Endothelial cell of umbilical vein (primary cell): ENCODE data around the gene CEACAM16. TPM values are rescaled to one million over a fixed set of nuclear protein-coding genes. Genes with fewer than 3 reads are reported as not detected.
"Not testable (repeated sequence)": the region's sequence is repeated elsewhere in the genome, so short reads cannot be mapped to it uniquely, and the experiment has no call there.

Experiments used
- BruUV-seq: library from RNA; stranded (reverse); fragments of 400-500 nt; replicated peaks from 2 replicates; lab custom pipeline; 2021; lab: Mats Ljungman, UMichigan
- CTCF ChIA-PET: fragments of 300-600, 350-600 bp; sonication (Branson Sonifier 250); formaldehyde crosslinking; loops from one replicate; lab custom pipeline; 2021; ENCODE audit warnings: antibody characterized with exemption, inconsistent platforms; lab: Charles Lee
- POLR2A ChIA-PET: fragments of 300-600, 350-600 bp; sonication (Branson Sonifier 250); formaldehyde crosslinking; loops from one replicate; lab custom pipeline; 2021; ENCODE audit warnings: antibody characterized with exemption, inconsistent platforms; lab: Charles Lee
- DNase-seq: peaks from one replicate; pipeline ENCODE4 v3.0.0-alpha.2; 2011; ENCODE audit warnings: low read depth, low spot score
- FAIRE-seq: peaks from 2 replicates; lab custom pipeline; 2011; peaks lifted over from hg19 to GRCh38; lab: Jason Lieb, UNC
- H2AFZ ChIP-seq: 2 replicates; pipeline ENCODE4 v1.6.0; 2012; ENCODE audit warnings: low read depth, low read length, control low read depth, inconsistent platforms
- H3K27ac ChIP-seq: 2 replicates; pipeline ENCODE4 v1.5.1; 2011; ENCODE audit warnings: low read depth, mild to moderate bottlenecking, control low read depth, low read length, moderate library complexity; ENCODE audit not compliant: insufficient read depth
- H3K27me3 ChIP-seq, 2 experiments: 2 replicates each; pipeline versions ENCODE4 v1.6.0 to v1.6.1; 2011; ENCODE audit warnings: low read length in 2 of 2, mixed read lengths in 1 of 2; ENCODE audit not compliant: control insufficient read depth in 2 of 2, insufficient read depth in 2 of 2
- H3K36me3 ChIP-seq, 2 experiments: 2 replicates in 1 of 2; 3 replicates in 1 of 2; pipeline ENCODE4 v1.5.1; 2011; ENCODE audit warnings: low read length in 2 of 2, mild to moderate bottlenecking in 1 of 2, moderate library complexity in 1 of 2; ENCODE audit not compliant: control insufficient read depth in 2 of 2, insufficient read depth in 2 of 2; ENCODE audit errors: extremely low read depth in 1 of 2
- H3K4me1 ChIP-seq: 3 replicates; pipeline ENCODE4 v1.5.1; 2011; ENCODE audit warnings: mild to moderate bottlenecking, low read length; ENCODE audit not compliant: control insufficient read depth, insufficient read depth; ENCODE audit errors: extremely low read depth
- H3K4me2 ChIP-seq: 2 replicates; pipeline ENCODE4 v1.6.1; 2011; ENCODE audit warnings: low read length, control low read depth, mixed read lengths; ENCODE audit not compliant: insufficient read depth
- H3K4me3 ChIP-seq, 3 experiments: fragments of 200-600 bp in 1 of 3; sonication (generic), shearing (Covaris generic) in 1 of 3; replicated peaks in 1 of 3; 2 replicates each; pipeline ENCODE4 v1.5.1; 2011 to 2016; ENCODE audit warnings: control low read depth in 3 of 3, low read length in 3 of 3, mild to moderate bottlenecking in 2 of 3, inconsistent platforms in 1 of 3, low read depth in 1 of 3, moderate library complexity in 1 of 3; ENCODE audit not compliant: insufficient read depth in 1 of 3
- H3K79me2 ChIP-seq: 2 replicates; pipeline ENCODE4 v1.6.0; 2012; ENCODE audit warnings: low read length, inconsistent platforms; ENCODE audit not compliant: control insufficient read depth, insufficient read depth
- H3K9ac ChIP-seq: replicated peaks from 2 replicates; pipeline ENCODE3; 2011; ENCODE audit warnings: low read length, control low read depth; ENCODE audit not compliant: insufficient read depth; ENCODE audit errors: extremely low read depth
- H3K9me1 ChIP-seq: replicated peaks from 3 replicates; pipeline ENCODE4 v1.6.0; 2011; ENCODE audit warnings: mild to moderate bottlenecking, low read length; ENCODE audit not compliant: control insufficient read depth, insufficient read depth; ENCODE audit errors: extremely low read depth
- H3K9me3 ChIP-seq: replicated peaks from 2 replicates; pipeline ENCODE4 v1.5.1; 2012; ENCODE audit warnings: low read length, inconsistent platforms; ENCODE audit not compliant: control insufficient read depth, insufficient read depth
- H4K20me1 ChIP-seq: replicated peaks from 2 replicates; pipeline ENCODE3; 2011; ENCODE audit warnings: mild to moderate bottlenecking, low read length; ENCODE audit not compliant: control insufficient read depth, insufficient read depth; ENCODE audit errors: extremely low read depth
- CTCF ChIP-seq, 2 donors: IDR thresholded peaks; 1 replicate in 1 of 2; 2 replicates in 1 of 2; pipeline ENCODE4 v1.5.1; 2011; ENCODE audit warnings: low read length in 2 of 2, mild to moderate bottlenecking in 2 of 2, moderate library complexity in 2 of 2, control low read depth in 1 of 2, inconsistent platforms in 1 of 2, low read depth in 1 of 2; ENCODE audit not compliant: insufficient read depth in 1 of 2; ENCODE audit errors: extremely low read depth in 1 of 2
- EZH2 ChIP-seq: IDR thresholded peaks from 2 replicates; pipeline ENCODE4 v1.6.1; 2012; ENCODE audit warnings: borderline replicate concordance, low read depth, mild to moderate bottlenecking, moderate library complexity, low read length, inconsistent platforms; ENCODE audit not compliant: severe bottlenecking
- FOS ChIP-seq: IDR thresholded peaks from 2 replicates; pipeline ENCODE4 v1.6.1; 2011; ENCODE audit warnings: mild to moderate bottlenecking, low read length, moderate library complexity, borderline replicate concordance; ENCODE audit not compliant: insufficient read depth
- GATA2 ChIP-seq: IDR thresholded peaks from 2 replicates; pipeline ENCODE4 v1.7.0; 2011; ENCODE audit warnings: low read depth, mild to moderate bottlenecking, moderate library complexity, mixed read lengths, low read length; ENCODE audit not compliant: insufficient read length, insufficient read depth
- JUN ChIP-seq: IDR thresholded peaks from 2 replicates; pipeline ENCODE4 v1.6.1; 2011; ENCODE audit warnings: borderline replicate concordance, low read depth; ENCODE audit not compliant: insufficient read length, insufficient read depth
- MYC ChIP-seq: IDR thresholded peaks from one replicate; pipeline ENCODE4 v1.6.1; 2011; ENCODE audit warnings: mild to moderate bottlenecking, low read depth, low read length
- POLR2A ChIP-seq: IDR thresholded peaks from 2 replicates; pipeline ENCODE4 v1.6.1; 2012; ENCODE audit warnings: low read depth, mild to moderate bottlenecking, control low read depth, low read length
- POLR2AphosphoS5 ChIP-seq: IDR thresholded peaks from 2 replicates; pipeline ENCODE4 v1.6.1; 2012; ENCODE audit warnings: low read depth, mild to moderate bottlenecking, control low read depth, low read length, moderate library complexity; ENCODE audit not compliant: insufficient read depth
- dilution Hi-C: fragments of 300-500 bp; cut with MboI; formaldehyde crosslinking; loops from one replicate; pipeline ENCODE4 v1.15.0; 2019; ENCODE audit warnings: low sequenced_read_pairs; ENCODE audit not compliant: extremely low pct_ligation_motif_present
- intact Hi-C: fragments of 100-400 bp; cut with micrococcal nuclease; formaldehyde crosslinking; loops from one replicate; pipeline ENCODE4 v1.10.0; 2022
- polyA plus RNA-seq, 4 experiments: library from polyadenylated mRNA; depleted of rRNA in 3 of 4; stranded (reverse) in 3 of 4; unstranded in 1 of 4; fragments of >200 nt; gene quantifications; 2 replicates each; pipeline versions ENCODE4 v1.2.1 to v1.2.3, GENCODE V29; 2011 to 2012; ENCODE audit warnings: missing spikeins in 1 of 4
- total RNA-seq: library from RNA; stranded (reverse); gene quantifications from 2 replicates; pipeline ENCODE4 v1.2.3, GENCODE V29; 2021
- TF ChIP-seq, protein P1 (sequence below): IDR thresholded peaks from 2 replicates; pipeline ENCODE4 v1.6.1; 2011; ENCODE audit not compliant: insufficient read depth, insufficient read length

CEACAM16 gene
- total and polyA plus RNA-seq, 2 donors (not counting 3 experiments of a cell fraction or from before 2014, with no cell fraction given): not detected

DNA sequence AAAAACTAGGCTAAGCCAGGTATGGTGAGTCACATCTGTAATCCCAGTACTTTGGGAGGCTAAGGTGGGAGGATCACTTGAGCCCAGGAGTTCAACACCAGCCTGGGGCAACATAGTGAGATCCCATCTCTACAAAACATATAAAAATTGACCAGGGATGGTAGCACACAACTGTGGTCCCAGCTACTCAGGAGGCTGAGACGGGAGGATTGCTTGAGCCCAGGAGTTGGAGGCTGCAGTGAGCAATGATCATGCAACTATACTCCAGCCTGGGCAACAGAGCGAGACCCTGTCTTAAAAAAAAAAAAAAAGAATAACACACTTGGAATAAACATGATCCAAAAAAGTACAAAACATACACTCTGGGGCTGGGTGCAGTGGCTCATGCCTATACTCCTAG lies 28.9 kb upstream of the CEACAM16 start:
- H3K9me3 ChIP-seq, H3K79me2 ChIP-seq, H3K36me3 ChIP-seq, H3K4me3 ChIP-seq, BruUV-seq, FAIRE-seq, H3K27ac ChIP-seq, H2AFZ ChIP-seq, H3K9ac ChIP-seq, H3K27me3 ChIP-seq, intact Hi-C loops, H3K4me2 ChIP-seq, dilution Hi-C loops, H4K20me1 ChIP-seq, H3K4me1 ChIP-seq, H3K9me1 ChIP-seq, DNase-seq: not testable (repeated sequence)
- CTCF ChIA-PET: interaction anchor here (1.4 kb wide), 1 partner anchor 101 kb away, joined by 8 read pairs; no protein-coding TSS in a partner anchor
- POLR2A ChIA-PET: interaction anchor here (0.7 to 1.1 kb wide), 2 partner anchors 101 to 463 kb away, joined by 5 to 9 read pairs; no protein-coding TSS in a partner anchor

GRCh38 chr19:44671400-44671799 lies 27.6 kb upstream of the CEACAM16 start, which contains the start of gene CEACAM19:
Gene CEACAM19, plus strand, starts transcription at chr19:44671482. Its CDS starts 450 bp downstream, at chr19:44671932.
- Histone ChIP-seq H4K20me1 (no peaks in the 10 kb centered on the region), H3K9me1 (no peaks in the 10 kb centered on the region), H3K4me2 (no peak within 1 kb of the TSS), H3K9ac (no peak within 1 kb of the TSS), H3K27me3 (no peaks in the 10 kb centered on the region), H2AFZ (no peak within 1 kb of the TSS), H3K4me1 (no peaks in the 10 kb centered on the region), H3K27ac (no peak within 1 kb of the TSS), H3K4me3 (no peak within 1 kb of the TSS), H3K79me2 (no peaks in the 10 kb centered on the region), H3K36me3 (peaks cover 0 to 2% of the 10 kb centered on the region in 2 experiments), H3K9me3 (no peaks in the 10 kb centered on the region)
- intact Hi-C loops: no loop called here
- POLR2A ChIA-PET: no interaction called here
- TF ChIP-seq, protein P1, sequence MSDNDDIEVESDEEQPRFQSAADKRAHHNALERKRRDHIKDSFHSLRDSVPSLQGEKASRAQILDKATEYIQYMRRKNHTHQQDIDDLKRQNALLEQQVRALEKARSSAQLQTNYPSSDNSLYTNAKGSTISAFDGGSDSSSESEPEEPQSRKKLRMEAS: no peak
- TF ChIP-seq EZH2 (no peak), FOS (no peak), POLR2AphosphoS5 (no peak), JUN (no peak), CTCF (IDR thresholded peaks at IDR 0.05; ENCODE audit: extremely low read depth in 1 of 2, insufficient read depth in 1 of 2, low read depth in 1 of 2, low read length in 2 of 2) (no peak), MYC (no peak), POLR2A (no peak), GATA2 (no peak)
- DNase-seq: no peak
- BruUV-seq: no TSS peak
- CTCF ChIA-PET: interaction anchor here (1.1 to 1.7 kb wide), 2 partner anchors 99 to 101 kb away, joined by 3 to 5 read pairs; no protein-coding TSS in a partner anchor
- dilution Hi-C loops: no loop called here
- no peak for FAIRE-seq
